Upper lobe of right lung (tissue), 1 donor: Measurements from ENCODE around the gene BRD1. TPM values are rescaled to one million over a fixed set of nuclear protein-coding genes. Genes with fewer than 3 reads are reported as not detected.

ENCODE experiments used
- ATAC-seq: fragments of 200-7000 bp; cut with Tn5 transposase; one replicate; pipeline ENCODE4 v1.9.1; 2020; ENCODE audit warnings: mild to moderate bottlenecking, moderate library complexity
- DNase-seq: peaks from one replicate; pipeline ENCODE4 v3.0.0-alpha.2; 2020
- H3K27ac ChIP-seq: fragments of 200-600 bp; one replicate; pipeline ENCODE4 v1.8.0; 2022
- H3K27me3 ChIP-seq: fragments of 200-600 bp; one replicate; pipeline ENCODE4 v1.8.0; 2022; ENCODE audit warnings: mild to moderate bottlenecking
- H3K36me3 ChIP-seq: fragments of 200-600 bp; one replicate; pipeline ENCODE4 v1.8.0; 2022
- H3K4me1 ChIP-seq: fragments of 200-600 bp; one replicate; pipeline ENCODE4 v1.8.0; 2022
- H3K4me3 ChIP-seq: fragments of 200-600 bp; one replicate; pipeline ENCODE4 v1.8.0; 2022; ENCODE audit warnings: mild to moderate bottlenecking
- H3K9me3 ChIP-seq: fragments of 200-600 bp; one replicate; pipeline ENCODE4 v1.8.0; 2022
- CTCF ChIP-seq: fragments of 200-600 bp; IDR thresholded peaks from one replicate; pipeline ENCODE4 v1.8.0; 2022; ENCODE audit warnings: antibody characterized with exemption
- intact Hi-C: fragments of 100-400 bp; cut with DNase I; formaldehyde crosslinking; loops from one replicate; pipeline ENCODE4 v1.11.0; 2022
- total RNA-seq: library from RNA; stranded (reverse); fragmentation: NEBNext Ultra II Directional; extraction: Animal tissue kit (Norgen Biotek cat#: 25700); gene quantifications from one replicate; pipeline ENCODE4 v1.2.1, GENCODE V29; 2021
- donor health status: DM: no; HTN: yes; CAD: no; lungs with severe emphysema.

BRD1 gene
- total RNA-seq, 1 donor from 2014 or later, result 39.0 TPM

GRCh38 chr22:49779211-49779610, 48.5 kb downstream of the BRD1 start:
- no peaks in the 10 kb centered on the region for H3K27me3 ChIP-seq
- DNase-seq (no peak), ATAC-seq (no peak)
- TF ChIP-seq CTCF, result no peak
- H3K4me1 ChIP-seq, result no peaks in the 10 kb centered on the region
- intact Hi-C loops, result loop anchor here (10.0 kb wide), 1 partner anchor 46 kb away; the partner anchor contains the start of gene BRD1
- H3K36me3 ChIP-seq, result peaks cover 58% of the 10 kb centered on the region
- H3K9me3 ChIP-seq, result no peaks in the 10 kb centered on the region
- no peak overlapping the region for H3K27ac ChIP-seq
- no peak overlapping the region for H3K4me3 ChIP-seq

- H3K4me1 ChIP-seq, result no peaks in the 10 kb centered on the region
- no peak for ATAC-seq
- DNase-seq, result no peak
- H3K4me3 ChIP-seq, result no peak overlapping the region
- intact Hi-C loops, result loop anchor here (10.0 kb wide), 1 partner anchor 47 kb away; the partner anchor contains the start of gene BRD1
- no peaks in the 10 kb centered on the region for H3K9me3 ChIP-seq
- no peak overlapping the region for H3K27ac ChIP-seq
- peaks cover 60% of the 10 kb centered on the region for H3K36me3 ChIP-seq
- no peak for TF ChIP-seq CTCF
- no peaks in the 10 kb centered on the region for H3K27me3 ChIP-seq
These were observed 50.0 kb downstream of the BRD1 start for GRCh38 chr22:49777569-49778249.

GRCh38 chr22:49776891-49777290, 50.8 kb downstream of the BRD1 start:
- intact Hi-C loops, result loop anchor here (10.0 kb wide), 1 partner anchor 48 kb away; the partner anchor contains the start of gene BRD1
- Histone ChIP-seq H3K4me1 (no peaks in the 10 kb centered on the region), H3K4me3 (no peak overlapping the region), H3K36me3 (peaks cover 64% of the 10 kb centered on the region), H3K27ac (no peak overlapping the region), H3K27me3 (no peaks in the 10 kb centered on the region), H3K9me3 (no peaks in the 10 kb centered on the region)
- DNase-seq (no peak), ATAC-seq (no peak)
- TF ChIP-seq CTCF, result no peak

GRCh38 chr22:49775867-49776511, 51.7 kb downstream of the BRD1 start:
- peaks cover 61% of the 10 kb centered on the region for H3K36me3 ChIP-seq
- DNase-seq, result no peak

More at GRCh38 chr22:49775867-49776511, 51.7 kb downstream of the BRD1 start:
- ATAC-seq, result no peak
- Histone ChIP-seq H3K27me3 (no peaks in the 10 kb centered on the region), H3K9me3 (no peaks in the 10 kb centered on the region), H3K4me3 (no peak overlapping the region), H3K4me1 (no peaks in the 10 kb centered on the region), H3K27ac (no peak overlapping the region)
- intact Hi-C loops, result loop anchor here (10.0 kb wide), 1 partner anchor 49 kb away; the partner anchor contains the start of gene BRD1
- no peak for TF ChIP-seq CTCF
